ENCODE measurements around the gene AMPD1.

- TF ChIP-seq ZBTB43 (CRISPR knock-in tag; conservative IDR thresholded peaks at IDR 0.05) (no peak), POLR2AphosphoS5 (IDR thresholded peaks at IDR 0.05; ENCODE audit: low read depth, low read length) (no peak), ZBTB21 (CRISPR knock-in tag; IDR thresholded peaks at IDR 0.05) (no peak), HCFC1 (IDR thresholded peaks at IDR 0.05; ENCODE audit: low read depth, low read length) (no peak), ZNF780A (CRISPR knock-in tag; IDR thresholded peaks at IDR 0.05) (no peak), ESRRA (CRISPR knock-in tag; IDR thresholded peaks at IDR 0.05; ENCODE audit: low read depth) (no peak), ARHGAP35 (CRISPR knock-in tag; IDR thresholded peaks at IDR 0.05; ENCODE audit: borderline replicate concordance) (no peak), ZNF235 (CRISPR knock-in tag; IDR thresholded peaks at IDR 0.05; ENCODE audit: borderline replicate concordance) (no peak), NBN (conservative IDR thresholded peaks at IDR 0.05) (no peak)
Observed at GRCh38 chr1:114627107-114627506, 68.2 kb downstream of the AMPD1 start.
